AG04450 (cell line): ENCODE measurements around the gene SAMHD1. TPM values are rescaled to one million over a fixed set of nuclear protein-coding genes. Genes with fewer than 3 reads are reported as not detected.
"Not testable (repeated sequence)": the region's sequence is repeated elsewhere in the genome, so short reads cannot be mapped to it uniquely, and the experiment has no call there.

Source experiments
- CTCF ChIA-PET: fragments of 300-600, 350-600 bp; formaldehyde crosslinking; extraction: SDS; loops from one replicate; lab custom pipeline; 2022; ENCODE audit warnings: antibody characterized with exemption, inconsistent platforms; lab: Charles Lee
- POLR2A ChIA-PET: fragments of 350-600 bp; formaldehyde crosslinking; extraction: SDS; loops from one replicate; lab custom pipeline; 2021; ENCODE audit warnings: antibody characterized with exemption, inconsistent platforms; lab: Yijun Ruan, JAX
- DNase-seq: peaks from one replicate; pipeline ENCODE4 v3.0.0-alpha.2; 2011; ENCODE audit warnings: low read depth, low spot score
- H3K27ac ChIP-seq: one replicate; pipeline ENCODE4 v1.5.1; 2012; ENCODE audit warnings: low read depth, low read length, control low read depth
- H3K27me3 ChIP-seq: one replicate; pipeline ENCODE4 v1.6.0; 2012; ENCODE audit warnings: low read length; ENCODE audit not compliant: control insufficient read depth, insufficient read depth
- H3K4me3 ChIP-seq: 2 replicates; pipeline ENCODE4 v1.5.1; 2011; ENCODE audit warnings: mild to moderate bottlenecking, low read depth, low read length, control low read depth
- H3K9me3 ChIP-seq: 2 replicates; pipeline ENCODE4 v1.5.1; 2012; ENCODE audit warnings: low read length; ENCODE audit not compliant: control insufficient read depth, insufficient read depth
- CTCF ChIP-seq: IDR thresholded peaks from 2 replicates; pipeline ENCODE4 v1.5.1; 2011; ENCODE audit warnings: low read depth, low read length, control low read depth, inconsistent platforms
- polyA plus RNA-seq: library from polyadenylated mRNA; depleted of rRNA; stranded (reverse); fragments of >200 nt; gene quantifications from 2 replicates; pipeline ENCODE4 v1.2.3, GENCODE V29; 2011; rRNA removed

The SAMHD1 gene
- polyA plus RNA-seq, 1 experiment: 25.2 TPM

GRCh38 chr20:36845288-36845971 is 106.1 kb downstream of the SAMHD1 start:
- Histone ChIP-seq H3K27me3 (no peaks in the 10 kb centered on the region), H3K9me3 (no peaks in the 10 kb centered on the region; the same call in 1 of the 2 replicates), H3K4me3 (no peak overlapping the region), H3K27ac (no peak overlapping the region)
- ChIA-PET CTCF (interaction anchor here (0.5 to 3.5 kb wide), 4 partner anchors 10 to 72 kb away, joined by 3 to 15 read pairs (median 6); partner anchors contain the start of gene DSN1), POLR2A (no interaction called here)
- DNase-seq: no peak
- no peak for TF ChIP-seq CTCF

DNA sequence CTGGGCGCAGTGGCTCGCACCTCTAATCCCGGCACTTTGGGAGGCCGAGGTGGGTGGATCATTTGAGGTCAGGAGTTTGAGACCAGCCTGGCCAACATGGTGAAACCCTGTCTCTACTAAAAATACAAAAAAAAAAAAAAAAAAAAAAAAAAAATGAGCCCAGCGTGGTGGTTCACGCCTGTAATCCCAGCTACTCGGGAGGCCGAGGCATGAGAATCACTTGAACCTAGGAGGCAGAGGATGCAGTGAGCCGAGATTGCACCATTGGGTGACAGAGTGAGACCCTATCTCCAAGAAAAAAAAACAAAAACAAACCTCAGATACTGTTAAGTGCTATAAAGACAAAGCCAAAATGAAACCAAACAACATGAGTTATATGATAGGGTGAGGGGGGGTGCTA is 110.5 kb downstream of the SAMHD1 start:
- H3K4me3 ChIP-seq, DNase-seq, H3K27ac ChIP-seq, H3K9me3 ChIP-seq, H3K27me3 ChIP-seq: not testable (repeated sequence)
- POLR2A ChIA-PET: interaction anchor here (0.7 to 0.8 kb wide), 2 partner anchors 23 to 233 kb away, joined by 3 to 9 read pairs; no protein-coding TSS in a partner anchor
- CTCF ChIA-PET: interaction anchor here (0.6 to 1.4 kb wide), 3 partner anchors 10 to 1537 kb away, joined by 3 to 7 read pairs (median 3); no protein-coding TSS in a partner anchor

Other genes starting within 250 kb of the SAMHD1 start
- gene NDRG3, start 205.6 kb downstream of the SAMHD1 start, polyA plus RNA-seq: 39.5 and 39.8 TPM in 2 replicates
- 6.0 and 8.7 TPM in 2 replicates for gene DSN1, start 177.9 kb downstream of the SAMHD1 start, polyA plus RNA-seq
- 0.27 and 0.57 TPM in 2 replicates for gene TLDC2, start 75.6 kb downstream of the SAMHD1 start, polyA plus RNA-seq
- 2.8 and 4.2 TPM in 2 replicates for gene RBL1, start 144.3 kb upstream of the SAMHD1 start, polyA plus RNA-seq
- 488 and 495 TPM in 2 replicates for gene RPN2, start 227.6 kb upstream of the SAMHD1 start, polyA plus RNA-seq
- 2.5 TPM in 2 replicates for gene MROH8, start 227.8 kb upstream of the SAMHD1 start, polyA plus RNA-seq